Measurements from ENCODE around the gene CCDC197. TPM values are rescaled to one million over a fixed set of nuclear protein-coding genes. Genes with fewer than 3 reads are reported as not detected.

Gene CCDC197
- total RNA-seq, 1 donor from 2014 or later, result not detected

DNA sequence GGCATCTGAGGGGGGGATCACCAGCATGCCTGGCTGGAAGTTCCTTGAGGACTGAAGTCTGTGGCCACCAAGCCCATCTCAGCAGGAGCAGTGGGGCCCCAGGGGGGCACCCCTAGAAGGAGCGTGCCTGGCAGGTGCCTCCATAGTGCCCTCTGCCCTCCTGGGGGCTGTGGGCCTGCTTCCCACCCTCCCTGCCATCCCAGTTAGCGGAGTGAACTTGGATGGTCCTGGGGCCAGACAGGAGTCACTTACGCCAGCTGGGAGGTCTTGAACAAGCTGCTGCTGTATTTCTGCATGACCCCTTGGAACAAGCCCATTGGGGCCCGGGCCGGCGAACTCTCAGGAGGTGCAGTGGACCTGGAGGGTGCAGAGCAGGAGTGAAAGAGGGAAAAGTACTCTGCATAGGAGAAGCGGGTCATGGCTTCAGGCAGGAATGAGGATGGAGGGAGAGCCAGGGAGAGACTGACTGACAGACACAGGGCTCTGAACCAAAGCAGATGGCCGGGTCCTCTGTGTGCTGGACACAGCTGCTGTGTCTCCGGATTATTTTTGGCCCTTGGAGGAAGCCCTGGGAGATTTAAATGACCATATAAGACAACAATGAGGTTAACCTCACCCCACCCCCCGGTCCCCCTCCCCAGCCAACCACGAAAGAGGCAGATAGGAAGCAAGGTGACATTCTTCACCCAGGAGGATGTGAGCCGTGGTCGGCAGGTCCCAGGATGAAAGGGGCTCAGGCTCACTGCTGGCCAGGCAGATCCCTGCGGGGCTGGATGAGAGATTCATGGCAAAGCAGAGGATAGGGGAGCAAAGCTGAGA is 40.4 kb upstream of the CCDC197 start:
- DNase-seq, result no peak

DNA sequence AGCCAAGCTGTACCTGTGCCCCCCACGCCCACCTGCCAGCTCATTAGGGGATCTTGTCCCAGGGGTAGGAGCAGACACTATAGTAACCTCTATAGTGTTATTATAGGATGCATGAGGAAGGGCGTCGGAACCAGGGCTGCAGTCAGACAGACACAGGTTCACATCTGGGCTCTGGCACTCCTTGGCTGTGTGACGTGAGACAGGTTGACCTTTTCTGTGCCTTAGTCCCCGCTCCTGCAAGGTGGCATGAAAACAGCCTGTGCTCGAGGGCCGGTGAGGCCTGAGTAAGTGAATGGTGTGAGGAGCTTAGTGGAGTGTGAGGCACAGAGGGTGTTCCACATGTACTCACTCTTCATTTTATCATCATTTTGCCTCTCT is 39.8 kb upstream of the CCDC197 start:
- Histone ChIP-seq H3K4me1 (peaks cover 25% of the 10 kb centered on the region), H3K9me3 (no peaks in the 10 kb centered on the region)
- intact Hi-C loops (cut with DNase I), result no loop called here

More for the DNA sequence above, 40.4 kb upstream of the CCDC197 start:
- ATAC-seq, result no peak
- no peak overlapping the region for H3K4me3 ChIP-seq
- TF ChIP-seq, protein P1, sequence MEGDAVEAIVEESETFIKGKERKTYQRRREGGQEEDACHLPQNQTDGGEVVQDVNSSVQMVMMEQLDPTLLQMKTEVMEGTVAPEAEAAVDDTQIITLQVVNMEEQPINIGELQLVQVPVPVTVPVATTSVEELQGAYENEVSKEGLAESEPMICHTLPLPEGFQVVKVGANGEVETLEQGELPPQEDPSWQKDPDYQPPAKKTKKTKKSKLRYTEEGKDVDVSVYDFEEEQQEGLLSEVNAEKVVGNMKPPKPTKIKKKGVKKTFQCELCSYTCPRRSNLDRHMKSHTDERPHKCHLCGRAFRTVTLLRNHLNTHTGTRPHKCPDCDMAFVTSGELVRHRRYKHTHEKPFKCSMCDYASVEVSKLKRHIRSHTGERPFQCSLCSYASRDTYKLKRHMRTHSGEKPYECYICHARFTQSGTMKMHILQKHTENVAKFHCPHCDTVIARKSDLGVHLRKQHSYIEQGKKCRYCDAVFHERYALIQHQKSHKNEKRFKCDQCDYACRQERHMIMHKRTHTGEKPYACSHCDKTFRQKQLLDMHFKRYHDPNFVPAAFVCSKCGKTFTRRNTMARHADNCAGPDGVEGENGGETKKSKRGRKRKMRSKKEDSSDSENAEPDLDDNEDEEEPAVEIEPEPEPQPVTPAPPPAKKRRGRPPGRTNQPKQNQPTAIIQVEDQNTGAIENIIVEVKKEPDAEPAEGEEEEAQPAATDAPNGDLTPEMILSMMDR (IDR thresholded peaks at IDR 0.05), result no peak
- no peaks in the 10 kb centered on the region for H3K27me3 ChIP-seq
- no peak overlapping the region for H3K27ac ChIP-seq
- no peaks in the 10 kb centered on the region for H3K36me3 ChIP-seq
- peaks cover 24% of the 10 kb centered on the region for H3K4me1 ChIP-seq
- intact Hi-C loops (cut with DNase I), result no loop called here
- H3K9me3 ChIP-seq, result no peaks in the 10 kb centered on the region

DNA sequence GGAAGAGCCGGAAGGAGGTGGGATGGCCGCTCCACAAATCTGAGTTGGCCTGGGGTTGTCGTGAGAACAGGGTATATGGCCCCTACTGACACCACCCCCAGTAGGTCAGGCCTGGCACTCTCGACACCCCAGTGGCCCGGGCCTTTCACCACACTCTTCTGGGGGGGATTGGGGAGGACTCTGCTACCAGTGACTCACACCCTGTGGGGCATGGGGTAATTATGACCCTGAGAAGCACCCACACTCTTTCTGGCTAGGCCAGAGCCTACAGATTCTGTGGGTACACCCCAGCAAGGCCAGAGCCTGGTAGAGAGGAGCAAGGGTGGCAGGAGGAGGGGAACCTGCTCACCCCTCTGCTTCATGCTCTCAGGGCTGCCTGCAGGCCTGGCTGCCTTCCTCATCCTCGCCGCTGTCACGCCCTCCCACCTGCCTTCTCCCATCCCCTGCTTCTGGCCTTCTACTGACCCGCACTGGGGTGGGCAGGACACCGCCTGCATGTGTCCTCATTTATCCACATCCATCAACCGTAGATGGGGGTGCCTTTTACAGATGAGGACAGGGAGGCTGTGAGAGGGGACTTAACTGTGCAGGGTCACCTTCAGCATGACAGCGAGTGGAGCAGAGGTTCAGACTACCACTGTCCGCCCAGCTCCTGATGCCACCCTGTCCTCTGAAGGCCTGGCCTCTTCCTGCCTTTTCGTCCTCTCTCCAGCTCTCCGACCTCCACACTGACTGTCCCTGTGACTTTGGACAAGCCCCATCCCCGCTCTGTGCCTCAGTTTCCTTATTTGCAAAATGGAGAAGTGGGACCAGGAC is 39.1 kb upstream of the CCDC197 start:
- DNase-seq (no peak), ATAC-seq (no peak)
- Histone ChIP-seq H3K36me3 (no peaks in the 10 kb centered on the region), H3K9me3 (no peaks in the 10 kb centered on the region), H3K4me3 (no peak overlapping the region), H3K27me3 (no peaks in the 10 kb centered on the region), H3K27ac (no peak overlapping the region), H3K4me1 (peaks cover 30% of the 10 kb centered on the region)
- intact Hi-C loops (cut with DNase I), result no loop called here
- TF ChIP-seq, protein P1 (IDR thresholded peaks at IDR 0.05), result no peak

More for the DNA sequence above, 39.8 kb upstream of the CCDC197 start:
- no peaks in the 10 kb centered on the region for H3K27me3 ChIP-seq
- TF ChIP-seq, protein P1 (IDR thresholded peaks at IDR 0.05), result no peak
- H3K27ac ChIP-seq, result no peak overlapping the region
- DNase-seq (no peak), ATAC-seq (no peak)
- H3K36me3 ChIP-seq, result no peaks in the 10 kb centered on the region
- H3K4me3 ChIP-seq, result no peak overlapping the region

DNA sequence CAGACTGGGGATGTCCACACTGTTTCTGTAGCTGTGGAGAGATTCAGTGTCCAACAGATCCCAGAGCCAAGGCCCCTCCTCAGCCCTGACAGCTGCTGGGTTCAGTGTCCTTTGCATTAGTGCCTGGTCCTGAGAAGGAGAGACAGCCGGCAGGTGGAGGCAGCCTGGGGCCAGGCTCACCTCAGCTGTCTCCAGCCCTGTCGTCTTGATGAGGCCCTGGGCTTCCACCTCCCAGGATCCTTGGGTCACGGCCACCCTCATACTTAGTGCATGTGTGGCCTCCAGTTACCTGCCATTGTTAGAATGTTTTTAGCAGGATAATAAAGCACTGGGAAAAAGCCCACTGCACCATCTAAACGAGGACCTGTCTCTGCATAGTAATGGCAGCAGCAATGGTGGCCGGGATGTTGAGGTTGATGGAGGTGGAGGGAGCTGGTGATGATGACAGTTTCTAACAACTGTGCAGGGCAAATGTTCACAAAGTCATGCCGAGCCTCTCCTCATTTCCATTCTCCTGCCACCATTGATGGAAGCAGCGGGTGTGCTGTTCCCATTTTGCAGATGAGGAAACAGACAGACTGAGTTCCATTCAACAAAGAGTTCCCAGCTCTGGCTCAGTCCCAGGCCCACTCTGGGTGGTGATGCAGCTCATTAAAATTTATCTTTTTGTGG is 38.4 kb upstream of the CCDC197 start:
- DNase-seq, result no peak
- Histone ChIP-seq H3K4me3 (no peak overlapping the region), H3K27me3 (no peaks in the 10 kb centered on the region), H3K27ac (peak overlapping the region; percentile 24), H3K36me3 (no peaks in the 10 kb centered on the region), H3K9me3 (no peaks in the 10 kb centered on the region), H3K4me1 (peaks cover 30% of the 10 kb centered on the region)
- TF ChIP-seq, protein P1 (IDR thresholded peaks at IDR 0.05), result no peak
- intact Hi-C loops (cut with DNase I), result no loop called here
- no peak for ATAC-seq

DNA sequence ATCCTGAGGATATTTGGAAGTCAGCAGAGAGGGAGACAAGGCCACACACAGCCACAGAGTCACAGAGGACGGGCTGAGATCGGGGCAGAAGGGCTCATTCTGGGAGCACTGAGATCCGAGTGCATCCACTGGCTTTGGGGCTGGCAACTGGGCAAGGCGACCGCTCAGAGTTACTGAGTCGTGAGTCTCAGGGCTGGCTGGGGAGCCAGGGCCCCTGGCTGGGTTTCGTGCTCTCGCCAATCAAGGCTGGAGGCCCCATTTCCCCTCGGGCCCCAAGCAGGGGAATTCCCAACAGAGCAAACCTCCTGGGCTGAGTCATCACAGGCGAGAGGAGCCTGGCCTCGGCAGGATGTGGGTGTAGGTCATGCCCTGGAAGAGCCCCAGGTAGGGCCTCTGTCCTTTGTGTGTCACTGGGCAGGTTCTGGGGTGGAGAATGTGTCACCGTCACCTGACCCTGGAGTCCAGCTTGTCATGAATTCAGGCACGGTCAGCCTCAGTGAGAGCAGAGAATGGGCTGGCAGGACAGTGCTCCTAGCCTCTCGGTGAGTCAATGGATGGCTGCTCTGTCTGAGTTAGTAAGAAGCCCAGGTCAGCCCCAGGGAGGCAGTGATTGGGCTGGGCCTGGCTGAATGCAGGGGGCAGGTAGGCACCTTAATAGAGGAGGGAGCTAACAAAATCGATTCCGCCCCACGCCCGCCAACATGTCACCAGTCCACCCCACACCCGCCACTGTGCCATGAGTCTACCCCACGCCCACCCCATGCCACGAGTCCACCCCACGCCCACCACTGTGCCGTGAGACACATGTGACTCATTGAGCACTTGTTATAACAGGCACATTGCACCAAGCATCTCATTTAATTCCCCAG is 37.6 kb upstream of the CCDC197 start:
- H3K27me3 ChIP-seq, result no peaks in the 10 kb centered on the region
- DNase-seq, result peak; percentile 78
- peaks cover 30% of the 10 kb centered on the region for H3K4me1 ChIP-seq
- ATAC-seq, result peak; percentile 71
- TF ChIP-seq, protein P1 (IDR thresholded peaks at IDR 0.05), result no peak
- intact Hi-C loops (cut with DNase I), result no loop called here
- H3K4me3 ChIP-seq, result no peak overlapping the region
- no peaks in the 10 kb centered on the region for H3K9me3 ChIP-seq
- no peaks in the 10 kb centered on the region for H3K36me3 ChIP-seq
- peak overlapping the region; percentile 24 for H3K27ac ChIP-seq

Measured in upper lobe of right lung (tissue), 1 donor.